HL-60/S4 treated with retinoic acid at 250 ng/mL for 4 days and 3 days (cell line): ENCODE data around the gene LRBA.
"Not testable (repeated sequence)": the region's sequence is repeated elsewhere in the genome, so short reads cannot be mapped to it uniquely, and the experiment has no call there.

ENCODE experiments used
- in situ Hi-C: fragments of 300-500 bp; cut with MboI; formaldehyde crosslinking; loops from 2 replicates; pipeline ENCODE4 v1.7.0; 2022; ENCODE audit warnings: low sequenced_read_pairs

LRBA gene, protein sequence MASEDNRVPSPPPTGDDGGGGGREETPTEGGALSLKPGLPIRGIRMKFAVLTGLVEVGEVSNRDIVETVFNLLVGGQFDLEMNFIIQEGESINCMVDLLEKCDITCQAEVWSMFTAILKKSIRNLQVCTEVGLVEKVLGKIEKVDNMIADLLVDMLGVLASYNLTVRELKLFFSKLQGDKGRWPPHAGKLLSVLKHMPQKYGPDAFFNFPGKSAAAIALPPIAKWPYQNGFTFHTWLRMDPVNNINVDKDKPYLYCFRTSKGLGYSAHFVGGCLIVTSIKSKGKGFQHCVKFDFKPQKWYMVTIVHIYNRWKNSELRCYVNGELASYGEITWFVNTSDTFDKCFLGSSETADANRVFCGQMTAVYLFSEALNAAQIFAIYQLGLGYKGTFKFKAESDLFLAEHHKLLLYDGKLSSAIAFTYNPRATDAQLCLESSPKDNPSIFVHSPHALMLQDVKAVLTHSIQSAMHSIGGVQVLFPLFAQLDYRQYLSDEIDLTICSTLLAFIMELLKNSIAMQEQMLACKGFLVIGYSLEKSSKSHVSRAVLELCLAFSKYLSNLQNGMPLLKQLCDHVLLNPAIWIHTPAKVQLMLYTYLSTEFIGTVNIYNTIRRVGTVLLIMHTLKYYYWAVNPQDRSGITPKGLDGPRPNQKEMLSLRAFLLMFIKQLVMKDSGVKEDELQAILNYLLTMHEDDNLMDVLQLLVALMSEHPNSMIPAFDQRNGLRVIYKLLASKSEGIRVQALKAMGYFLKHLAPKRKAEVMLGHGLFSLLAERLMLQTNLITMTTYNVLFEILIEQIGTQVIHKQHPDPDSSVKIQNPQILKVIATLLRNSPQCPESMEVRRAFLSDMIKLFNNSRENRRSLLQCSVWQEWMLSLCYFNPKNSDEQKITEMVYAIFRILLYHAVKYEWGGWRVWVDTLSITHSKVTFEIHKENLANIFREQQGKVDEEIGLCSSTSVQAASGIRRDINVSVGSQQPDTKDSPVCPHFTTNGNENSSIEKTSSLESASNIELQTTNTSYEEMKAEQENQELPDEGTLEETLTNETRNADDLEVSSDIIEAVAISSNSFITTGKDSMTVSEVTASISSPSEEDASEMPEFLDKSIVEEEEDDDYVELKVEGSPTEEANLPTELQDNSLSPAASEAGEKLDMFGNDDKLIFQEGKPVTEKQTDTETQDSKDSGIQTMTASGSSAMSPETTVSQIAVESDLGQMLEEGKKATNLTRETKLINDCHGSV (N-terminal part only)

DNA sequence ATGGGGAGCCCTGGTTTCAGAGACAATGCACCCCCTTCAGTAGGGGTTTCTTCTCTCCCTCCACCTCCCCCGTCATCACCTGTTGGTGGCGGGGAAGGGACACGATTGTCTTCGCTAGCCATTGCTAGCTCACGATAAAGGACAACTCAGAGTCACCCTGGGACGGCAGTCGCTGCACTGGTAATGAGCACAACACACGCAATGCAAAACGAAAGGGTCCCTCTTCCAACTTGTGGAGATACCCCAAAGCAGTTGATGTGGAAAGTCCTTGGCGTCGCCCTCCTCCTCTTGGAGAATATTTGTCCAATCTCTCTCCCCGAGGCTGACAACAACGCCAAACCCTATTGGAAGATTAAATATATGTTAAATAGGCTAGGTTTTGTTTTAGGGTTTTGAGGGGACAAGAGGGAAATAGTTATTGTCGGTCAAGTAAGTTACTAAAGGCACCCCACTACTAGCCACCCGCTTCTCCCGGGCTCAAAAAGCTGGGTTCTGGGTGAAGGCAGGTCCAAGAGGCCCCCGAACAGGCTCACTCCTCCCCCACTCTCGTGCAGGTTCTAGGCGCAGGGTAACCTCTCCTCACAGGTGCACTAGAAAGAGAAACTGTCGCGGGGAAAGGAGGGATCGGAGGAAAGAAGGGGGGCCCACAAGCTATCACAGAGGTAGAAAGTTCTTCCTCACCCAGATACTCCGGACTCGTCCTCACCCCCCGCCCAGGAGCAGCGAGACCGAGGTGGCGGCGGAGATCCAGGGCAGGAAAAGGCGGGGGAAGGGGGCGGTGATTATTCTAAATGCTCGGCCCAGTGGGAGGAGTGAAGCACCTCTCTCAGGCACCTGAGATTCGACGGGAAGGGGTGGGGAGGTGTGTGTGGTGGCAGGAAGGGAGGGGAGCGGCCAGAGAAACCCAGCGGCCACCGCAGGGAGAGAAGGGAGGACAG is at the start of gene LRBA:
TSS of gene LRBA (minus strand) at position 764 of the 938 bp plus-strand sequence. CDS start at position 122, 642 bp downstream.
- in situ Hi-C loops, result no loop called here

GRCh38 chr4:151063143-151063542 is 48.1 kb upstream of the LRBA start:
- in situ Hi-C loops, result not testable (repeated sequence)

GRCh38 chr4:151055539-151055938 is 40.5 kb upstream of the LRBA start:
- in situ Hi-C loops, result no loop called here

DNA sequence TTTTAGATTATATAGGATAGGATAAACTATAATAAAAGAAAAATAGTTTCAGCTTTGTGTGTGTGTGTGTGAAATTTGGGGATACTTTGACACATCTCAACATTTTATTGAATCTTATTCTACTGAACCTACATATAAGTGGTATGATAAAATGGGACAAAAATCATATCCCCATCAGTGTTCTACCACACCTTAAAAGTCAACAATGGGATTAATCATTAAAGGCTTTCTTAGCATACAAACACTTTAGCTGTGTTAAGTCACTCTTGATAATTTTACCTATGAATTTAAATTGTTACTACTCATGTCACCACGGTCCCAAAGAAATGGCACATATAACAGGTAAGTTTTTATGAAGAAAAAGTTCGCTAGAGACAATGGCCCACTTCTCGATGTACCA is 37.7 kb upstream of the LRBA start:
- in situ Hi-C loops, result no loop called here

GRCh38 chr4:151049430-151049884 is 34.4 kb upstream of the LRBA start:
- in situ Hi-C loops, result no loop called here

- in situ Hi-C loops, result no loop called here
Observed at GRCh38 chr4:151048913-151049312, 33.8 kb upstream of the LRBA start.

GRCh38 chr4:151046609-151047008 is 31.5 kb upstream of the LRBA start:
- in situ Hi-C loops, result no loop called here

- in situ Hi-C loops, result no loop called here
Observed at GRCh38 chr4:151045907-151046306, 30.8 kb upstream of the LRBA start.

DNA sequence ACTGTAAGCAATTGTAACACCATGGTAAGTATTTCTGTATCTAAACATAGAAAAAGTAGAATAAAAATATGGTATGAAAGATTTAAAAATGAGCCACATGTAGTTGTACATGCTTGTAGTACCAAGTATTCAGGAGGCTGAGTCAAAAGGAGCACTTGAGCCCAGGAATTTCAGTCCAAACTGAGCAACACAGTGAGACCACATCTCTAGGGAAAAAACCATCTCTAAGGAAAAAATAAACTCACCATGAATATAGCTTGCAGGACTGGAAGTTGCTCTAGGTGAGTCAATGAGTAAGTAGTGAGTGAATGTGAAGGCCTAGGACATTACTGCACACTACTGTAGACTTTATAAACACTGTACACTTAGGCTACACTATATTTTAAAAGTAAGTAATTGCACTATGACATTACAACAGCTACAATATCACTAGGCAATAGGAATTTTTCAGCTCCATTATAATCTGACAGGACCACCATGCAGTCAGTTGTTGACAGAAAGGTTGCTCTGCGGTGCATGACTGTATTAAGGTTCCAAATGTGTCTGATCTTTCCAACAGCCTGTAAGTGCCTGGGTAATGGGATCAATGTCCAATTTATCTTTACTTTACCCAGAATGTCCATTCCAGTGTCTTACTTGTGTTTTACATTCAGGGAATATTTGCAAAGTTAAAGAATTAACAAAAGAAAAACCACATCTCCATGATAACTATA is 28.9 kb upstream of the LRBA start:
- in situ Hi-C loops, result no loop called here

- in situ Hi-C loops, result no loop called here
Observed at GRCh38 chr4:151039733-151040132, 24.6 kb upstream of the LRBA start.

DNA sequence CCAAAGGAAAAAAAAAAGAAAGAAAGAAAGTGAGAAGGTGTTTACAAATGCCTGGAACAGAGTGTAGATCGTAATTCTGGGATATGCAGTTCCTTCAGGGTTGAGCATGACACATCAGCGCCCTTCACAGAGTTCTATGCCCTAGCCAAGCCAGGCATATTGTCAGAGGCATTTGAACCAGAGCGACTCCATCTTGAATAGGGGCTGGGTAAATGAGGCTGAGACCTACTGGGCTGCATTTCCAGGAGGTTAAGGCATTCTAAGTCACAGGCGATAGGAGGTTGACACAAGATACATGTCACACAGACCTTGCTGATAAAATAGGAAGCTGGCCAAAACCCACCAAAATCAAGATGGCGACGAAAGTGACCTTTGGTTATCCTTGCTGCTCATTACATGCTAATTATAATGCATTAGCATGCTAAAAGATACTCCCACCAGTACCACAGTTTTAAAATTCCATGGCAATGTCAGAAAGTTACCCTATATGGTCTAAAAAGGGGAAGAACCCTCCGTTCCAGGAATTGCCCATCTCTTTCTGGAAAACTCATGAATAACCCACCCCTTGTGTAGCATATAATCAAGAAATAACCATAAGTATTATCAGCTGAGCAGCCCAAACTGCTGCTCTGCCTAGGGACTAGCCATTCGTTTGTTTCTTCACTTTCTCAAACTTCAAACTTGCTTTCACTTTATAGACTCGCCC is 23.5 kb upstream of the LRBA start:
- in situ Hi-C loops, result no loop called here

DNA sequence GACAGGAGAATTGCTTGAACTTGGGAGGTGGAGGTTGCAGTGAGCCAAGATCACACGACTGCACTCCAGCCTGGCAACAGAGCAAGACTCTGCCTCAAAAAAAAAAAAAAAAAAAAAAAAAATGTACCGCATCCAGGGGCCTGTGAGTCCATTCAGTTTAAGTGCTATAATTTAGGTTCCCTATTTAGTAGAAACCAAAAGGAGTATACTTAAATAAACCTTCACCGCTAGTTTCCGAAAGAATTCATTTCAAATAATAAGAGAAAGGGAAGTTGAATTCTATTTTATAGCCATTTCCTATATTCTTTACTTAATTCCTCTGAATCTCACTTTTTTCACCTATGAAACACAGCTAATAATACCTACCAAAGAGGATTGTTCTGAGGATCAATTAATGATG is 20.8 kb upstream of the LRBA start:
- in situ Hi-C loops, result no loop called here

GRCh38 chr4:151035328-151035727 is 20.2 kb upstream of the LRBA start:
- in situ Hi-C loops, result no loop called here

GRCh38 chr4:151034829-151035228 is 19.7 kb upstream of the LRBA start:
- in situ Hi-C loops, result no loop called here

DNA sequence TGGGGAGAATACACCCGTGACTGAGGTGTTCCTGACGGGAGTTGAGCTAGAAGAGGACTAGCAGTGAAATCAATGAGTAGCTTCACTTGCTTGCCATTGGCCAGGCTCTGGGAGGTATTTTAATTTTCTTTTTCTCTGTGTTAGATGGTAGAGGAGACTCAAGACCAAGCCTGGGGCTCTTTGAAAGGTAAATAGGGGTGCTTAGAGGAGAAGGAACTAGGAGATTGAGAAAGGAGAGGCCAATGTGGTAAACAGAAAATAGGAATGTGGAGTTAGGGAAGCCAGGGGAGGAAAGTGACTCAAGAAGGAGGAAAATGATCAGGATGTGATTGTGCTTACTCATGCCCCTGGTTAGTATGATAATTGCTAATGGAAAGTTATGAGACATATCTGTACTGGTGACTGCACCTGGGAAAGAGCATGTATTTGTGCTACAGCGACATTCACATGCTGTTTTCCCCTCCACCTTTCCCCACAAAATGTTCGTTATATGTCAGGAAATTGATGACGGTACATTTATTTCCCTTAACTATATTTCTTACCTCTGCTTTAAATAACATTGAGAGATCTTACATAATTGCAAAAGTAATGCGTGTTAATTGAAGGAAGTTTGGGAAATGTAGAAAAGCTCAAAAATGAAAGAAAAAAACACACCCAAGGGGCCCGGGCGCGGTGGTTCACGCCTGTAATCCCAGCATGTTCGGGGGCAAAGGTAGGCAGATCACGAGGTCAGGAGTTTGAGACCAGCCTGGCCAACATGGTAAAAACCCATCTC is 16.9 kb upstream of the LRBA start:
- in situ Hi-C loops, result no loop called here

DNA sequence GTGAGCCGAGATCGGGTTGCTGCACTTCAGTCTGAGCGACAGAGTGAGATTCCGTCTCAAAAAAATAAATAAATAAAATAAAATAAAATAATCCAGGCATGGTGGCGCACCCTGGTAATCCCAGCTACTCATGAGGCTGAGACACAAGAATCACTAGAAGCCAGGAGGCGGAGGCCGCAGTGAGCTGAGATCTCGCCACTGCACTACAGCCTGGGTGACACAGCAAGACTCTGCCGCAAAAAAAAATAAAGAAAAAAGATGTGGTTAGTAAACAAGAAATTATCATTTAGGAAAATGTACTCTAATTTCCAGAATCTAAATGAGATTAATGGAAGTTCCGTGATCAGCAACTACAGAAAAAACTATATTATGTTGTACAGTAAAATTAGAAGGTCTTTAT is 14.5 kb upstream of the LRBA start:
- in situ Hi-C loops, result no loop called here

DNA sequence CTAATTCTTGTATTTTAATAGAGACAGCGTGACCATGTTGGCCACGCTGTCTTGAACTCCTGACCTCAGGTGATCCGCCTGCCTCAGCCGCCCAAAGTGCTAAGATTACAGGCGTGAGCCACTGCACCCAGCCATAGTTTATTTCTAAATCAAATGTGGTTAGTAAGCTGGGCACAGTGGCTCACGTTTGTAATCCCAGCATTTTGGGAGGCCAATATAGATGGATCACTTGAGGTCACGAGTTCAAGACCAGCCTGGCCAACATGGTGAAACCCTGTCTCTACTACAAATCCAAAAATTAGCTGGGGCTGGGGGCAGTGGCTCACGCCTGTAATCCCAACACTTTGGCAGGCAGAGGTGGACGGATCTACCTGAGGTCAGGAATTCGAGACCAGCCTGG is 13.9 kb upstream of the LRBA start:
- in situ Hi-C loops, result not testable (repeated sequence)

DNA sequence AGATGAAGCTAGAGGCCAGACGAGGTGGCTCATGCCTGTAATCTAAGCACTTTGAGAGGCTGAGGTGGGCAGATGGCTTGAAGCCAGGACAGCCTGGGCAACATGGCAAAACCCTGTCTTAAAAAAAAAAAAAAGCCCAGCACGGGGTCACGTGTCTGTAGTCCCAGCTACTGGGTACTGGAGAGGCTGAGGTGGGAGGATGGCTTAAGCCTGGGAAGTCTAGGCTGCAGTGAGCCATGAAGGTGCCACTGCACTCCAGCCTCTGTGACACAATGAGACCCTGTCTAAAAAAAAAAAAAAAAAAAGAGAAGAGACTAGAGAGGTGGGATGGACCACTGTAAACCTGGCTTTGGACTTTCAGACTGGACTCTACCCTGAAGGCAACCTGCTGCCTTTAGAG is 10.7 kb upstream of the LRBA start:
- in situ Hi-C loops, result no loop called here
